Activated T-cell treated with anti-CD3 and anti-CD28 coated beads, Interleukin-2, amount 50 U/mL, for 72 hours (primary cell): ENCODE data around the gene ACTN4. TPM values are rescaled to one million over a fixed set of nuclear protein-coding genes. Genes with fewer than 3 reads are reported as not detected.

Experiments
- ATAC-seq, 2 donors: fragments of 150-1000 bp; cut with Tn5 transposase; replicated peaks in 1 of 2; 2 replicates each; pipeline ENCODE4 v1.10.0; 2021; ENCODE audit warnings: moderate library complexity in 2 of 2, mild to moderate bottlenecking in 1 of 2
- DNase-seq, 2 donors: peaks; one replicate each; pipeline ENCODE4 v3.0.0; 2021 to 2022; ENCODE audit warnings: mixed read lengths in 1 of 2
- H3K27ac Mint-ChIP-seq: one replicate; pipeline ENCODE4 v1.8.0; 2022; ENCODE audit warnings: mild to moderate bottlenecking, moderate library complexity, mixed read lengths
- H3K27me3 Mint-ChIP-seq: one replicate; pipeline ENCODE4 v1.8.0; 2022; ENCODE audit warnings: low read depth, mixed read lengths
- H3K36me3 Mint-ChIP-seq, 2 donors: one replicate each; pipeline ENCODE4 v1.8.0; 2022; ENCODE audit warnings: mixed read lengths in 2 of 2, mild to moderate bottlenecking in 1 of 2; ENCODE audit not compliant: insufficient read depth in 2 of 2
- H3K4me1 Mint-ChIP-seq: one replicate; pipeline ENCODE4 v1.8.0; 2022; ENCODE audit warnings: low read depth, mixed read lengths
- H3K4me3 Mint-ChIP-seq, 2 donors: one replicate each; pipeline ENCODE4 v1.8.0; 2022; ENCODE audit warnings: mild to moderate bottlenecking in 2 of 2, mixed read lengths in 2 of 2, moderate library complexity in 2 of 2
- H3K9me3 Mint-ChIP-seq, 2 donors: one replicate each; pipeline ENCODE4 v1.8.0; 2022; ENCODE audit warnings: mixed read lengths in 2 of 2
- total RNA-seq, 2 donors: library from RNA; stranded (reverse); gene quantifications; one replicate each; pipeline ENCODE4 v1.2.3, GENCODE V29; 2022

Gene ACTN4
- total RNA-seq, 2 donors from 2014 or later, result 200 to 227 TPM

DNA sequence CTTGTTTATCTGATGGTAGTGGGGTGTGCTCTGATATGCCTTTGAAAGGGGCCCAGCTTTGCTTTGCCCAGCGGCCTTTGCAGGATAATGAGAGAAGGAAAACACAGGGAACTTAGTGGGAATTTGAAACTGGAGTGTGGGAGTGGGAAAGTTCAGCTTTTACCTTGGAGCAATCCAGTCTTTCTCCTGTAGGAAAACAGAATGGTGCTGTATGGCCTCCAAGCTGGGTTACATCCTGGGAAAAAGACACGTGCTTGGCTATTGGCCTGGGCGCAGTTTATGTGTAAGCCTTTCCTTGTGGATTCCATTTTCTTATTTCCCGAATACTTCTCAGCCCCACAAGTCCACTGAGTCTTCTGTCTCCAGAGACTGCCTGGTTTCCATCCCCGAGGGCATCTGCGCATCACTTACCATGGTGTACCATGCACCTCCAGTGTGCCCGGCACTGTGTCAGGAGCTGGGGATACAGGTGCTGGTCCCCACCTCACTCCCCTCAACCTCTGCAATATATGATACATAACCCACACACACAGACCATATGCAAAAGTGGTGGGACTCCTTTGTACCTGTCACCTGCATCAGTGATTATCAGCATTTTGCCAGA is 31.5 kb downstream of the ACTN4 start:
- ATAC-seq (no peak), DNase-seq (no peak)
- Mint-ChIP-seq H3K9me3 (peaks cover 0 to 3% of the 10 kb centered on the region in 2 donors), H3K36me3 (peaks cover 5 to 9% of the 10 kb centered on the region in 2 donors), H3K27ac (no peak overlapping the region), H3K27me3 (no peaks in the 10 kb centered on the region), H3K4me1 (peaks cover 75% of the 10 kb centered on the region), H3K4me3 (no peak overlapping the region)

DNA sequence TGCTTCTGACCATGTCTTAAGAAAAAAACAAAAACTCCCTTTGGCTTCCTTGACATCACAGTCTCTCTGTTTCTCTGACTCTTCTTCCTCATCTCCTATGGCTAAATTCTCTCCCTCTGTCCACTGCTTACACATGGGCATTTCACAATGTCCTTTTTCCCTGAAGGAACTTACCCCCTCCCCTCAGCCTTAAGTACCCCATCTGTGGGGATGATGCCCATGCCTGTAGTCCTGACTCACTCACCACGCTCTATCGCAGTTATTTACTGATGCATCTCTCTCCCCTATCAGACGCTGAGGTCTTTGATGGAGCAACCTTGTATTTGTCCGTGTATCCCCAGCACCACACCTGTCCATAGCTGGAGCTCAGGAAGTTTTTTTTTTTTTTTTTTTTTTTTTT is 32.4 kb downstream of the ACTN4 start:
- peaks cover 80% of the 10 kb centered on the region for H3K4me1 Mint-ChIP-seq
- no peak overlapping the region for H3K27ac Mint-ChIP-seq
- no peak overlapping the region for H3K4me3 Mint-ChIP-seq
- DNase-seq (no peak), ATAC-seq (no peak)
- H3K9me3 Mint-ChIP-seq, result peaks cover 0 to 3% of the 10 kb centered on the region in 2 donors
- H3K36me3 Mint-ChIP-seq, result peaks cover 3 to 11% of the 10 kb centered on the region in 2 donors
- H3K27me3 Mint-ChIP-seq, result no peaks in the 10 kb centered on the region

DNA sequence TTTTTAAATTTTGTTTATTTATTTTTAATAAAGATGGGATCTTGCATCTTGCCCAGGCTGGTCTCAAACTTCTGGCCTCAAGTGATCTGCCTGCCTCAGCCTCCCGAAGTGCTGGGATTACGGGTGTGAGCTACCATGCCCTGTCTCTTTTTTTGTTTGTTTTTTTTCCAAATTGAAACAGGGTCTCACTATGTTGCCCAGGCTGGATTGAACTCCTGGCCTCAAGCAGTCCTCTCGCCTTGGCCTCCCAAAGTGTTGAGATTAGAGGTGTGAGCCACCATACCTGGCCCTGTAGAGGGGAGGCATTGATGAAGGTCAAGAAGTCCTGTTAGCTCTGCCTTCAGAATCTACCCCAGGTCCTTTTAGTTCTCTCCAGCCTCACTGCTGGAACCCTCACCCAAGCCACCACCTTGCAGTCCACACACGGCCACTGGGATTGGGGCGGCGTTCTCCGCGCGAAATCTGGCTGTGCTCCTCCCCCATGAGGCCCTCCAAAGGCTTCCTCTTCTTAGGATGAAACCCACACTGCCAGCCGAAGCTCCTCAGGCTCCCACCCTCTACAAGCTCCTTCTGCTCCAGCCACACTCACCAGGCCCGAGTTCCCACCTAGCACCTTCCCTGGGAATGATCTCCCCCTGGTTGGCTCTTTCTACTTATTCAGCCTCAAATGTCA is 34.9 kb downstream of the ACTN4 start:
- Mint-ChIP-seq H3K27me3 (no peaks in the 10 kb centered on the region), H3K4me3 (no peak overlapping the region), H3K9me3 (peaks cover 0 to 3% of the 10 kb centered on the region in 2 donors), H3K27ac (peak overlapping the region; percentile 45), H3K4me1 (peaks cover 81% of the 10 kb centered on the region), H3K36me3 (peaks cover 3 to 10% of the 10 kb centered on the region in 2 donors)
- no peak for DNase-seq
- no peak for ATAC-seq

DNA sequence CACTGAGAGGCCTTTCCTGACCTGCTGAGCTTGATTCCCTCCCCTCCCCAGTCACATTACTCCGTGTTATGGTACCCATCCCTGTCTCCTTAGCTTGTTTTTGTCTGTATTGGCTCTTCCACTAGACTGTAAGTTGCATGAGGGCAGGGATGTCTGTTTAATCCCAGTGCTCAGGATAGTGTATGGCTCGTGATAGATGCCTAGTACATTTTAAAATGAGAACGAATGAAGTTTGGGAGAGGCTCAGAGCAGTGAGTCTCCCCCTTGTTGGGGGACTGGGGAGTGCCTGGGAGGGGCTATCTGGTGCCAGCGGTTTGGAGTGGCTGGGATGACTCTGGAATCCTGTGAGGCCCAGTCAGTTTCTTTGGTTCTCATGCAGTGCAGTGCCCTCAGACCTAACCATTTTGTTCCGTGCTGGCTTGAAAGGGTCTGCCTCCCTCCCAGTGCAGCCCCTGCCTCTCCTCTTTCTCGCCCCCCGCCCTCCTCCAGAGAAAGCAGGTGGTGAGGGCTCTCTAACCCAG is 35.5 kb downstream of the ACTN4 start:
- Mint-ChIP-seq H3K4me3 (peak overlapping the region; percentile 67 to 82), H3K36me3 (peaks cover 3 to 11% of the 10 kb centered on the region in 2 donors), H3K27ac (peak overlapping the region; percentile 47), H3K9me3 (peaks cover 0 to 3% of the 10 kb centered on the region in 2 donors), H3K4me1 (peaks cover 83% of the 10 kb centered on the region), H3K27me3 (no peaks in the 10 kb centered on the region)
- no peak for ATAC-seq
- no peak for DNase-seq

DNA sequence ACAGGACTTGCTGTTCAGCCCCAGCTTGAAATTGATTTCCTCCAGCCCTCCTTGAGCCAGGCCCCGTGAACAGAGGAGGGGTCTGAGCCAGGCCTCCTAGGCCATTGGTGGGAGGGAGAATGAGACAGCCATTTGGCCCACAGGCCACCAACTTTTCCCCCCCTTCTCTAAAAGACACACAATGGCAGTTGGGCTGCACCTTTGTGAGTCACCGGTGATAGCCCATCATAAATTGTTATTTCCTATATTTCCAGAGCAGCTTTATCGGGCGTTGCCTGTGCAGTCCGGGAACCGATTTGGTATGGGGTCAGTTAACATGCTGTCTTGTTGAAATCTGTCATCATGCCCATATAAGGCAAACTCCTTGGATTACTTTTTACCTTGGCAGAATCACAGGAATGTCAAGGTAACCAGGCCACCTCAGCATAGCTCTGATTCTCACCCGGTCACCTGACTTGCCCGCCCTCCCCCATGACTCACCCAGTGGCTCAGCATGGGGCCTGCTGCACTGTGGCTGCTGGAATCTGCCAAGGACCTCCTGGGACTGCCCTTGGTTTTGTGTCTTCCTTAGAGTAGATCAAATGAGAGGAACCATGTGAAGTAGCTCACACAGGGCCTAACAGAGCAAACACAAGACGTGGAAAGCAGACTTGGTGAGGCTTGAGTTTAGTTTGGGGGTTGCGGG is 36.1 kb downstream of the ACTN4 start:
- peak; percentile 62 to 73 for DNase-seq
- peak; percentile 63 to 67 for ATAC-seq
- peak overlapping the region; percentile 47 for H3K27ac Mint-ChIP-seq
- H3K9me3 Mint-ChIP-seq, result peaks cover 0 to 3% of the 10 kb centered on the region in 2 donors
- no peaks in the 10 kb centered on the region for H3K27me3 Mint-ChIP-seq
- peak overlapping the region; percentile 67 to 82 for H3K4me3 Mint-ChIP-seq
- H3K36me3 Mint-ChIP-seq, result peaks cover 3 to 11% of the 10 kb centered on the region in 2 donors
- peaks cover 79% of the 10 kb centered on the region for H3K4me1 Mint-ChIP-seq

DNA sequence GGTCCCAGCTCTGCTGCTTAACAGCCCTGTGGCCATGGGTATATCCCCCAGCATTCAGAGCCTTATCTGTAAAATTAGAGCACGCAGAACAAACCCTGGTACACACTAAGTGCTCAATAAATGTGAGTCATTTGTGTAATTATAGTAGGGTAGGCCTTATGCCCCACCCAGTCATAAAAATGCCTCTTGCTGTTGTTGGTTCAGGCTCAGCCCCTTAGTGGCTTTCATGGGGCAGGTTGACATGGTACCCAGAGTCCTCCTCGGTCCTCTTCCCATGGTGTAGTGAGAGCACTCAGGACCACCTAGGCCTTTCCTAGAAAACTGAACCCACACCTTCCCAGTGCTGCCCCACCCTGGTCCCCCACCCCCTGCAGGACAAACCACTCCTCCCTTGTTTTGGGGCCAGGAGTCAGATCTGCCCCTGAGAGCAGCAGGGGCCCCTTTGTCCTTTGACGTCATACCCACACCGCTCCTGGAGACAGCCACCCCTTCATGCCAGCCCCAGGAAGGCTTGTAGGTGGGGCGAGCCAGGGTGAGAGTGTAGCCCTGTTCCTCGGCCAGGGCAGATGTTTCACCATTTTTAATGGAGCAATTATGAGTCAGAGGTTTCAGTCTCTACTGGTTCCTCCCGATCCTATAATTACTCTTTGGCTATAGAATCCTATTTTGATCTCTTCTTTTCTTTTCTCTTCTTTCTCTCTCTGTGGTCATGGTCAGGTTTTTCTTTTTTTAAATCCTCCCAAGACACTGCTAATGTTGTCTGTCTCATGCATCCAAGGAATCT is 36.8 kb downstream of the ACTN4 start:
- ATAC-seq, result peak; percentile 61 to 68

DNA sequence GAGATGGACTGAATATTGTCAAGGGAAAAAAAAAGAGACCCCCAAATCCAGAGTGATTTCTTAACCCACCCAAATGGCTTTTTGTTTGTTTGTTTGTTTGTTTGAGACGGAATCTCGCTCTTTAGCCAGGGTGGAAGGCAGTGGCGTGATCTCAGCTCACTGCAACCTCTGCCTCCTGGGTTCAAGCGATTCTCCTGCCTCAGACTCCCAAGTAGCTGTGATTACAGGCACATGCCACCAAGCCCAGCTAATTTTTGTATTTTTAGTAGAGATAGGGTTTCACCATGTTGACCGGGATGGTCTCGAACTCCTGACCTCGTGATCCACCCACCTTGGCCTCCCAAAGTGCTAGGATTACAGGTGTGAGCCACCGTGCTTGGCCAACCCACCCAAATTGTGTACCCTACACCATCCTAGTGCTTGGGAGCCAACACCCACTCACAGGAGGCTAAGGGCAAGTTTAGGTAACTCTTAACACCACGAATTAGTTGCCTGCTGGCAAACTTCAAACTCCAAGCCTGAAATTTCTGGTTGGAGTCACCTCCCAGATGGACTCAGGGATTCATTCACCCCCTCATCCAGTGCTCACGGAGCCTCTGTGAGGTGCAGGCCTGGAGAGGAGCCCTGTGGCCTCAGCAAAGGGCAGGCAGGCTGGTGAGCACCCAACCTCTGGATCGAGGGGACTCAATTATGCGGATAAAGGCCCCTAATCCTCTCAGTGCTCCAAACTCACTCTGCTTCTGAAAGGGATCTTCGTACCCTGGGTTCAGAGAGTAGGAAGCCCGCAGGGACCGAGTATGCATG is 37.6 kb downstream of the ACTN4 start:
- Mint-ChIP-seq H3K4me3 (peak overlapping the region; percentile 67 to 82), H3K9me3 (peaks cover 0 to 3% of the 10 kb centered on the region in 2 donors), H3K27me3 (no peaks in the 10 kb centered on the region), H3K27ac (peak overlapping the region; percentile 88), H3K4me1 (peaks cover 73% of the 10 kb centered on the region), H3K36me3 (peaks cover 3 to 13% of the 10 kb centered on the region in 2 donors)
- no peak for ATAC-seq
- DNase-seq, result no peak

More for the DNA sequence above, 36.8 kb downstream of the ACTN4 start:
- peaks cover 3 to 13% of the 10 kb centered on the region in 2 donors for H3K36me3 Mint-ChIP-seq
- peaks cover 79% of the 10 kb centered on the region for H3K4me1 Mint-ChIP-seq
- DNase-seq, result peak; percentile 51 to 66
- peaks cover 0 to 3% of the 10 kb centered on the region in 2 donors for H3K9me3 Mint-ChIP-seq
- H3K4me3 Mint-ChIP-seq, result peak overlapping the region; percentile 67 to 82
- no peaks in the 10 kb centered on the region for H3K27me3 Mint-ChIP-seq
- H3K27ac Mint-ChIP-seq, result peak overlapping the region; percentile 88

DNA sequence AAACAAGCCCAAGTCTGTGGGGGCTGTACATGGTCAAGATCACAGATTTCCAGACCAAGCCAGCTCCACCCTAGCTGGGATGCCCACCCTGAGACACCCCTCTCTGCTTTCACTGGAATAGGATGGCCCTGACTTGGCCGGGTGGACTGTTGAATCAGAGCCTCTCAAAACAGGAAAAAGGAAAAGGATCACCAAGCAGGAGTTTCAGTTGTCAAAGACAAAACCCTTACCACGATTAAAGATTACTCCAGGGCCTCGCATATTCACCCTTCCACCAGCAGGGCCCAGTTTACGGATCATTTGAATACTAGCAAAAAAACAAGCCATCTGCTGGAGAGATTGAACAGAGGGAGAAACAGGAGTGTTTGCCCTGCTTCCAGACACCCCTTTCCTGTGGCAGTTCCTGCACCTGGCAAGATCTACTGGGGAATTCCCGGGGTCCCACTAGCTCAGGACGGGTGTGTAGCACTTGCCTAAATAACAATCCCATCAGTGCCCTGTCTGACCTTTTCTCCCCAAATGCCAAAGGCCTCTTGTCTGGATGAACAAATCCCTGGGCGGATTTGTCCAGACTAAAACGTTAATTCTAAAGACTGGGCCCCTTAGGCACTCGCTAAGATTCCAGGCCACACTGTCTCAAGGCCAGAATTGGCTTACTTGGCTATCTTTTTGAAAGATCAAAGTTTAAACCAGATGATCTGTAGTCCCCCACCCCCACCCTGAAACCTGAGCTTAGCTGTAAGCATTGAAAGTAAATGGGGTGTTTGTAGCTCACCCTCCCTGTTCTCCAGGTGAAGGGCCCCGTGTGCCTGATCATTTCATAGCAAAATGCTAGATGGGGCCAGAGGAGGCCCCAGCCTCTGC is 38.4 kb downstream of the ACTN4 start:
- Mint-ChIP-seq H3K27me3 (no peaks in the 10 kb centered on the region), H3K36me3 (peaks cover 3 to 13% of the 10 kb centered on the region in 2 donors), H3K4me1 (peaks cover 65% of the 10 kb centered on the region), H3K4me3 (peak overlapping the region; percentile 67 to 82), H3K27ac (peak overlapping the region; percentile 88), H3K9me3 (peaks cover 0 to 3% of the 10 kb centered on the region in 2 donors)
- no peak for DNase-seq
- ATAC-seq, result peak; percentile 4 to 25

DNA sequence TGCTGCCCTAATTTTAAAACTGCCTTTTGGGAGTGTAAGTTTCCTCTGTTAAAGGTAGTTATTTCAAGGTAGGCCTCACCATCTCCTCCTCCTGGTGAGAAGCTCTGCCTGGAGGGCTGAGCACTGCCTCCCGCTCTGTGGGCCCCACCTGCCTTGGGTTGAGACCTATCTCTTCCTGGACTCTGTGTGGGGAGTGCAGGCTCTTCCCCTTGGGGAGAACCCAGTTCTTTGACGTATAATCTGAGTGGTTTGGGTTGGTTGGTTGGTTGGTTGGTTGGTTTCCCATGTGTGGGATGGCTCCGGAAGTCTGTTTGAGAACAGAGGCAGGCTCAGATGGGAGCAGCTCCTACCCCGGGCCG is 39.1 kb downstream of the ACTN4 start:
- peak overlapping the region; percentile 88 for H3K27ac Mint-ChIP-seq
- peak; percentile 50 to 63 for DNase-seq
- peaks cover 59% of the 10 kb centered on the region for H3K4me1 Mint-ChIP-seq
- peak; percentile 60 to 73 for ATAC-seq
- peaks cover 0 to 3% of the 10 kb centered on the region in 2 donors for H3K9me3 Mint-ChIP-seq
- no peaks in the 10 kb centered on the region for H3K27me3 Mint-ChIP-seq
- H3K4me3 Mint-ChIP-seq, result peak overlapping the region; percentile 67 to 82
- H3K36me3 Mint-ChIP-seq, result peaks cover 3 to 13% of the 10 kb centered on the region in 2 donors

DNA sequence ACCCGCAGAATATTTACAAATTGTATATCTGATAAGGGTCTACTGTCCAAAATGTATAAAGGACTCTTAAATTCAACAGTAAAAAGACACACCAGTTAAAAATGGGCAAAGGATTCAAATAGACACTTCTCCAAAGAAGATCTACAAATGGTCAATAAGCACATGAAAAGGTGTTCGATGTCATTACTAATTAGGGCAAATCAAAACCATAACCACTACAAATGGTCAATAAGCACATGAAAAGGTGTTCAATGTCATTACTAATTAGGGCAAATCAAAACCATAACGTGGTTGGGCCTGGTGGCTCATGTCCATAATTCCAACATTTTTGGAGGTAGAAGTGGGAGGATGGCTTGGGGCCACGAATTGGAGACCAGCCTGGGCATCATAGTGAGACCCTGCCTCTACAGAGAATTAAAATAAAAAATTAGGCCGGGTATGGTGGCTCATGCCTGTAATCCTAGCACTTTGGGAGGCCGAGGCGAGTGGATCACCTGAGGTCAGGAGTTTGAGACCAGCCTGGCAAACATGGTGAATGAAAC is 40.5 kb downstream of the ACTN4 start:
- H3K27ac Mint-ChIP-seq, result no peak overlapping the region
- peaks cover 0 to 10% of the 10 kb centered on the region in 2 donors for H3K36me3 Mint-ChIP-seq
- DNase-seq (no peak), ATAC-seq (no peak)
- H3K9me3 Mint-ChIP-seq, result no peaks in the 10 kb centered on the region
- H3K4me1 Mint-ChIP-seq, result peaks cover 51% of the 10 kb centered on the region
- H3K27me3 Mint-ChIP-seq, result no peaks in the 10 kb centered on the region
- H3K4me3 Mint-ChIP-seq, result no peak overlapping the region

DNA sequence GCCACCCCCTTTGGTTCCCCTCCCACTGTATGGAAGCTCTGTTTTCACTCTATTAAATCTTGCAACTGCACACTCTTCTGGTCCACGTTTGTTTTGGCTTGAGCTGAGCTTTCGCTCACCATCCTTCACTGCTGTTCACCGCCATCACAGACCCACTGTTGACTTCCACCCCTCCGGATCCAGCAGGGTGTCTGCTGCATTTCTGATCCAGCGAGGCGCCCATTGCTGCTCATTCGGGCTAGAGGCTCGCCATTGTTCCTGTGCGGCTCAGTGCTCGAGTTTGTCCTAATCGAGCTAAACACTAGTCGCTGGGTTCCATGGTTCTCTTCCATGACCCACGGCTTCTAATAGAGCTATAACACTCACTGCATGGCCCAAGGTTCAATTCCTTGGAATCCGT is 42.7 kb downstream of the ACTN4 start:
- H3K4me1 Mint-ChIP-seq, result peaks cover 50% of the 10 kb centered on the region
- DNase-seq, result no peak
- H3K27me3 Mint-ChIP-seq, result no peaks in the 10 kb centered on the region
- H3K36me3 Mint-ChIP-seq, result peaks cover 0 to 5% of the 10 kb centered on the region in 2 donors
- H3K4me3 Mint-ChIP-seq, result no peak overlapping the region
- peak overlapping the region; percentile 51 for H3K27ac Mint-ChIP-seq
- H3K9me3 Mint-ChIP-seq, result no peaks in the 10 kb centered on the region
- ATAC-seq, result no peak
